Activated B cell treated with CpG ODN at 0.5 μM for 24 hours (primary cell): ENCODE results near the gene PRRC2C. TPM values are rescaled to one million over a fixed set of nuclear protein-coding genes. Genes with fewer than 3 reads are reported as not detected.

Source experiments
- ATAC-seq: fragments of 200-7000 bp; cut with Tn5 transposase; one replicate; pipeline ENCODE4 v1.10.0; 2021; ENCODE audit warnings: low read depth, mild to moderate bottlenecking, moderate library complexity
- CTCF ChIA-PET: fragments of 350-600 bp; sonication (Branson Sonifier 250); formaldehyde crosslinking; loops from one replicate; lab custom pipeline; 2021; ENCODE audit warnings: antibody characterized with exemption; lab: Charles Lee
- POLR2A ChIA-PET: fragments of 350-600 bp; sonication (Branson Sonifier 250); formaldehyde crosslinking; loops from one replicate; lab custom pipeline; 2021; ENCODE audit warnings: antibody characterized with exemption; lab: Charles Lee
- DNase-seq: peaks from one replicate; pipeline ENCODE4 v3.0.0; 2022
- H3K27ac Mint-ChIP-seq: one replicate; pipeline ENCODE4 v1.8.0; 2020; ENCODE audit warnings: mixed read lengths
- H3K27me3 Mint-ChIP-seq: one replicate; pipeline ENCODE4 v1.8.0; 2021; ENCODE audit warnings: mixed read lengths
- H3K36me3 Mint-ChIP-seq: one replicate; pipeline ENCODE4 v1.8.0; 2021; ENCODE audit warnings: low read depth, mixed read lengths
- H3K4me1 Mint-ChIP-seq: one replicate; pipeline ENCODE4 v1.8.0; 2021; ENCODE audit warnings: mixed read lengths
- H3K4me3 Mint-ChIP-seq: one replicate; pipeline ENCODE4 v1.8.0; 2020; ENCODE audit warnings: mild to moderate bottlenecking, mixed read lengths
- H3K9me3 Mint-ChIP-seq: one replicate; pipeline ENCODE4 v1.8.0; 2020; ENCODE audit warnings: mixed read lengths
- intact Hi-C: fragments of 100-400 bp; cut with micrococcal nuclease; formaldehyde crosslinking; loops from one replicate; pipeline ENCODE4 v1.15.1; 2024
- total RNA-seq: library from RNA; stranded (reverse); gene quantifications from 2 replicates; pipeline ENCODE4 v1.2.3, GENCODE V29; 2022
- TF ChIP-seq, protein P1 (sequence below): fragments of 200-600 bp; IDR thresholded peaks from one replicate; pipeline ENCODE4 v1.8.0; 2022; ENCODE audit warnings: antibody characterized with exemption, mild to moderate bottlenecking

PRRC2C gene
- total RNA-seq, 1 donor from 2014 or later: 272 TPM

DNA sequence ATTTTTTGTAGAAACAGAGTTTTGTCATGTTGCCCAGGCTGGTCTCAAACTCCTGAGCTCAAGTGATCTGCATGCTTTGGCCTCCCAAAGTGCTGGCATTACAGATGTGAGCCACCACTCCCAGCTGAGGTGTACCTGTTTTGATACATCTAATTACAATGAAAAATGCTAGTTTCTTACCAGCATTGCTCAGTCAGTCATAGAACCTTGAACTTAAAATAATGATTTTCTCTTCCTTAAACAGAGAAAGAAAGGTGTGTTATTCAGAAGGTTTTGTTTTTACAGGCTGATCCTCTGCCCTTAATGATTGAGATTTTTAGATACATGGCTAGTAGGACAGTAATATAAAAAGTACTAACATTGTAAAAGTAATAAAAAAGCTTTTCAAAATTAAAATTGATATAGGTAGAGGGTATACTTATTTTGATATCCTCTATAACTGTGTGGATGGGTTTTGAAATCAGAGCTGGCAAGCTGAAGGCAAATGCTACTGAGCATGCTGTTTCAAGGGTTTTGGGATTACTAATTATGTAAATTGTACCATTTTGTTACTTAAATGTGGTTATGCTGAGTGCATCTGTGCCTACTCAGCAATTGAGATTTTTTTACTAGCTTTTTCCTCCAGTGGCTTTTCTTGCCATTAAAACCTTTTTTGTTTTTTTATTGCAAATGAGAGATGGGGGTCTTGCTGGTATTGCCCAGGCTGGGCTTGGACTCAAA lies 16.1 kb downstream of the PRRC2C start:
- ChIA-PET POLR2A (interaction anchor here (1.0 kb wide), 1 partner anchor 17 kb away, joined by 4 read pairs; no protein-coding TSS in a partner anchor), CTCF (interaction anchor here (0.6 to 2.2 kb wide), 2 partner anchors 16 to 231 kb away, joined by 3 to 8 read pairs; partner anchors contain the start of gene PRRC2C)
- peaks cover 71% of the 10 kb centered on the region for H3K36me3 Mint-ChIP-seq
- intact Hi-C loops: loop anchor here (2.0 kb wide), 1 partner anchor 15 kb away; no protein-coding TSS in a partner anchor
- ATAC-seq (peak; percentile 65), DNase-seq (no peak)
- H3K4me1 Mint-ChIP-seq: peaks cover 87% of the 10 kb centered on the region
- H3K27ac Mint-ChIP-seq: no peak overlapping the region
- peaks cover 2% of the 10 kb centered on the region for H3K9me3 Mint-ChIP-seq
- TF ChIP-seq, protein P1, sequence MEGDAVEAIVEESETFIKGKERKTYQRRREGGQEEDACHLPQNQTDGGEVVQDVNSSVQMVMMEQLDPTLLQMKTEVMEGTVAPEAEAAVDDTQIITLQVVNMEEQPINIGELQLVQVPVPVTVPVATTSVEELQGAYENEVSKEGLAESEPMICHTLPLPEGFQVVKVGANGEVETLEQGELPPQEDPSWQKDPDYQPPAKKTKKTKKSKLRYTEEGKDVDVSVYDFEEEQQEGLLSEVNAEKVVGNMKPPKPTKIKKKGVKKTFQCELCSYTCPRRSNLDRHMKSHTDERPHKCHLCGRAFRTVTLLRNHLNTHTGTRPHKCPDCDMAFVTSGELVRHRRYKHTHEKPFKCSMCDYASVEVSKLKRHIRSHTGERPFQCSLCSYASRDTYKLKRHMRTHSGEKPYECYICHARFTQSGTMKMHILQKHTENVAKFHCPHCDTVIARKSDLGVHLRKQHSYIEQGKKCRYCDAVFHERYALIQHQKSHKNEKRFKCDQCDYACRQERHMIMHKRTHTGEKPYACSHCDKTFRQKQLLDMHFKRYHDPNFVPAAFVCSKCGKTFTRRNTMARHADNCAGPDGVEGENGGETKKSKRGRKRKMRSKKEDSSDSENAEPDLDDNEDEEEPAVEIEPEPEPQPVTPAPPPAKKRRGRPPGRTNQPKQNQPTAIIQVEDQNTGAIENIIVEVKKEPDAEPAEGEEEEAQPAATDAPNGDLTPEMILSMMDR: no peak
- no peak overlapping the region for H3K4me3 Mint-ChIP-seq
- no peaks in the 10 kb centered on the region for H3K27me3 Mint-ChIP-seq

DNA sequence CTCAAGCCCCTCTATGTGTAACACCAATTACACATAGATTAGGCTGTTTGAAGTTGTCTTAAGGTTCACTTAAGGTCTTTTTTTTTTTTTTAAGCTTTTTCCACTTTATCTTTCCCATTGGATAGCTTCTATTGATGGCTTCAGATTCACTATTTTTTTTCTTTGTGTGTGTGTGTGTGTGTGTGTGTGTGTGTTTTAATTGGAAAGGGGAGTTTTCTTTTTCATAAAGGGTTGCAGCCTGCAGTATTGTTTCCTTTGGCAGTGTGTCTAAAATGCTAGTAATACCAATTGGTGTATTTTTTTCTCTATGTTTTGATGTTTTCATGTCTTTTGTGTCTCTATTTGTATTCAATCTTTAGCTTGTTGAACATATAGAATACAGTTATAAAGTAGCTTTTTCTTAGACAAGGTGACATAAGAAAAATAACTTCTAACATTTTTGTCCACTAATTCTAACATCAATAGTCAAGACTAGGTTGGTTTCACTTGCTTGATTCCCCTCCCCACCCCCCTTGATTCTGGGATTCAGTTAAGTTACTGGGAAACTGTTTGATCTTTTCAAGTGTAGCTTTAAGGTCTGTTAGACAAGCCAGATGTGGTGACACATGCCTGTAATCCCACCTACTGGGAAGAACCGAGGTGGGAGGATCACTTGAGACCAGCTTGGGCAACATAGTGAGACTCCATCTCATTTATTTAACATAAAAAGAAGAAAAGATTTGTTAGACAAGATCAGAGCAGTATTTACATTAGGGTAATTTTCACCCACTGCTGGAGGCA lies 21.4 kb downstream of the PRRC2C start:
- H3K27ac Mint-ChIP-seq: peak overlapping the region; percentile 59
- no peaks in the 10 kb centered on the region for H3K27me3 Mint-ChIP-seq

DNA sequence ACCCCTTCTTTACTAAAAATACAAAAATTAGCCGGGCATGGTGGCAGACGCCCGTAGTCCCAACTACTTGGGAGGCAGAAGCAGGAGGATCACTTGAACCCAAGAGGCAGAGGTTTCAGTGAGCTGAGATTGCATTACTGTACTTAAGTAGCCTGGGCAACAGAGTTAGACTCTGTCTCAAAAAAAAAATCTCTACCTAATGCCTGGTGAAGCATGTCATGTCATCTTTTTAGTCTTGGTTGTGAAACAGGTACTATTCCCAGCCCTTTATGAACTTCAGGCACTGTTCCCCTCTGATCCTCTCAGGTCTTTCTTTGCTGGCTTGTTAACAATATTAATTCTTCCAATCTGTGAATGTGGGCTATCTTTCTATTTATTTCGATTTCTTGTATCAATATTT lies 22.1 kb downstream of the PRRC2C start:
- Mint-ChIP-seq H3K9me3 (peaks cover 2% of the 10 kb centered on the region), H3K27me3 (no peaks in the 10 kb centered on the region), H3K27ac (no peak overlapping the region), H3K36me3 (peaks cover 40% of the 10 kb centered on the region), H3K4me3 (no peak overlapping the region), H3K4me1 (peaks cover 87% of the 10 kb centered on the region)
- TF ChIP-seq, protein P1: no peak
- ChIA-PET POLR2A (no interaction called here), CTCF (interaction anchor here (1.3 kb wide), 1 partner anchor 8 kb away, joined by 3 read pairs; no protein-coding TSS in a partner anchor)
- DNase-seq (no peak), ATAC-seq (peak; percentile 40)
- intact Hi-C loops: no loop called here

More for the DNA sequence above, 21.4 kb downstream of the PRRC2C start:
- POLR2A ChIA-PET: interaction anchor here (0.6 to 1.2 kb wide), 2 partner anchors 12 to 21 kb away, joined by 4 to 14 read pairs; partner anchors contain the start of gene PRRC2C
- CTCF ChIA-PET: interaction anchor here (1.3 kb wide), 2 partner anchors 9 to 22 kb away, joined by 3 to 5 read pairs; partner anchors contain the start of gene PRRC2C
- Mint-ChIP-seq H3K9me3 (peaks cover 2% of the 10 kb centered on the region), H3K4me3 (peak overlapping the region; percentile 20), H3K4me1 (peaks cover 91% of the 10 kb centered on the region), H3K36me3 (peaks cover 41% of the 10 kb centered on the region)
- TF ChIP-seq, protein P1: no peak
- DNase-seq (no peak), ATAC-seq (no peak)
- intact Hi-C loops: no loop called here

DNA sequence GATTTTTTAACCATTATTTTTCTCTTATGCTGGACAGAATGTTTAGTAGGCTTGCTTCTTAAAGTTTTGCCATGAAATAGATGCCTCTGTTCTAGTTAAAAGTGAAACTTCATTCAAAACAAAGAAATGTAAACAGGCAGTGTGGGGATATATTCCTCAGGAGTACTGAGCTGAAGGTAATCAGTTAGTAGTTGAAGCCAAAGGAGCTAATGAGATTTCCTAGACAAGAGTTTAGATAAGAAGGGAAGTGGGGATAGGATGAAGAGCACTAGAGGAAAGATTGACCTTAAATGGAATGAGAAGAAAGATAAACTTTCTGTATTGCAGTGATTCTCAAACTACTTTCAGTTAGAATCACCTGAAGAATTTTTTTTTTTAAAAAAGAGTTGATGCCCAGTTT lies 23.9 kb downstream of the PRRC2C start:
- Mint-ChIP-seq H3K9me3 (no peaks in the 10 kb centered on the region), H3K4me1 (peaks cover 74% of the 10 kb centered on the region), H3K36me3 (peaks cover 37% of the 10 kb centered on the region), H3K27me3 (no peaks in the 10 kb centered on the region), H3K4me3 (no peak overlapping the region), H3K27ac (no peak overlapping the region)
- no peak for ATAC-seq
- ChIA-PET POLR2A (no interaction called here), CTCF (no interaction called here)
- intact Hi-C loops: no loop called here
- no peak for DNase-seq
- TF ChIP-seq, protein P1: no peak
